Testis (tissue), 2 donors: ENCODE measurements around the gene ADCY6.

Source experiments
- POLR2A ChIP-seq: fragments of 450-650 bp; IDR thresholded peaks from one replicate; pipeline ENCODE4 v1.6.1; 2017; ENCODE audit warnings: antibody characterized with exemption, mild to moderate bottlenecking, moderate library complexity
- TF ChIP-seq, protein P1 (sequence below), 3 experiments: fragments of 450-650 bp in 2 of 3; fragments of 200-600 bp in 1 of 3; sonication (generic) in 1 of 3; IDR thresholded peaks; one replicate each; pipeline ENCODE4 v1.5.1; 2016 to 2019; ENCODE audit warnings: antibody characterized with exemption in 3 of 3, mild to moderate bottlenecking in 2 of 3, moderate library complexity in 1 of 3

GRCh38 chr12:48812389-48812788 is 23.5 kb upstream of the ADCY6 start:
- TF ChIP-seq POLR2A: no peak
- TF ChIP-seq, protein P1, sequence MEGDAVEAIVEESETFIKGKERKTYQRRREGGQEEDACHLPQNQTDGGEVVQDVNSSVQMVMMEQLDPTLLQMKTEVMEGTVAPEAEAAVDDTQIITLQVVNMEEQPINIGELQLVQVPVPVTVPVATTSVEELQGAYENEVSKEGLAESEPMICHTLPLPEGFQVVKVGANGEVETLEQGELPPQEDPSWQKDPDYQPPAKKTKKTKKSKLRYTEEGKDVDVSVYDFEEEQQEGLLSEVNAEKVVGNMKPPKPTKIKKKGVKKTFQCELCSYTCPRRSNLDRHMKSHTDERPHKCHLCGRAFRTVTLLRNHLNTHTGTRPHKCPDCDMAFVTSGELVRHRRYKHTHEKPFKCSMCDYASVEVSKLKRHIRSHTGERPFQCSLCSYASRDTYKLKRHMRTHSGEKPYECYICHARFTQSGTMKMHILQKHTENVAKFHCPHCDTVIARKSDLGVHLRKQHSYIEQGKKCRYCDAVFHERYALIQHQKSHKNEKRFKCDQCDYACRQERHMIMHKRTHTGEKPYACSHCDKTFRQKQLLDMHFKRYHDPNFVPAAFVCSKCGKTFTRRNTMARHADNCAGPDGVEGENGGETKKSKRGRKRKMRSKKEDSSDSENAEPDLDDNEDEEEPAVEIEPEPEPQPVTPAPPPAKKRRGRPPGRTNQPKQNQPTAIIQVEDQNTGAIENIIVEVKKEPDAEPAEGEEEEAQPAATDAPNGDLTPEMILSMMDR (IDR thresholded peaks at IDR 0.05): no peak
